Epithelial cell of umbilical artery (primary cell): ENCODE results near the gene CARNS1. TPM values are rescaled to one million over a fixed set of nuclear protein-coding genes. Genes with fewer than 3 reads are reported as not detected.

ENCODE experiments used
- total RNA-seq: library from RNA; depleted of rRNA; stranded (reverse); fragments of >200 nt; gene quantifications from 2 replicates; pipeline ENCODE4 v1.2.3, GENCODE V29; 2014

Gene CARNS1, protein sequence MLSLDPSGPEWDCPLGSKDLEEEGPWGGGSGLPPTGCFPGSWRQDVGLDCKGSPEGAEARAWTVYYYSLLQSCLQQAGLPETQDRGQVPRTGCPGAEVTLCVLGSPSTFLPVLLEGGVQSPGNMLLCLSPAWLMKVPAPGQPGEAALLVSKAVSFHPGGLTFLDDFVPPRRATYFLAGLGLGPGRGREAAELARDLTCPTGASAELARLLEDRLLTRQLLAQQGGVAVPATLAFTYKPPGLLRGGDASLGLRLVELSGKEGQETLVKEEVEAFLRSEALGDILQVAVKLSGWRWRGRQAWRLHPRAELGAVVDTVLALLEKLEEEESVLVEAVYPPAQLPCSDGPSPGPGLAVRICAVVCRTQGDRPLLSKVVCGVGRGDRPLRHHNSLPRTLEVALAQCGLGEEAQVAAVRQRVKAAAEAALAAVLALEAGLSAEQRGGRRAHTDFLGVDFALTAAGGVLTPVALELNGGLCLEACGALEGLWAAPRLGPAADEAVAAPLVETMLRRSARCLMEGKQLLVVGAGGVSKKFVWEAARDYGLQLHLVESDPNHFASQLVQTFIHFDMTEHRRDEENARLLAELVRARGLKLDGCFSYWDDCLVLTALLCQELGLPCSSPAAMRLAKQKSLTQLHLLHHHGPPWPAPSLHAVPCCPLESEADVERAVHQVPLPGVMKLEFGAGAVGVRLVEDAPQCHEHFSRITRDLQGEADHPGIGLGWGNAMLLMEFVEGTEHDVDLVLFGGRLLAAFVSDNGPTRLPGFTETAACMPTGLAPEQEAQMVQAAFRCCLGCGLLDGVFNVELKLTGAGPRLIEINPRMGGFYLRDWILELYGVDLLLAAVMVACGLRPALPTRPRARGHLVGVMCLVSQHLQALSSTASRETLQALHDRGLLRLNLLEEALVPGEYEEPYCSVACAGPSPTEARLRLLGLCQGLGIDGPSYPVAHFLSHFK
- total RNA-seq: 0.15 and 0.32 TPM in 2 replicates

DNA sequence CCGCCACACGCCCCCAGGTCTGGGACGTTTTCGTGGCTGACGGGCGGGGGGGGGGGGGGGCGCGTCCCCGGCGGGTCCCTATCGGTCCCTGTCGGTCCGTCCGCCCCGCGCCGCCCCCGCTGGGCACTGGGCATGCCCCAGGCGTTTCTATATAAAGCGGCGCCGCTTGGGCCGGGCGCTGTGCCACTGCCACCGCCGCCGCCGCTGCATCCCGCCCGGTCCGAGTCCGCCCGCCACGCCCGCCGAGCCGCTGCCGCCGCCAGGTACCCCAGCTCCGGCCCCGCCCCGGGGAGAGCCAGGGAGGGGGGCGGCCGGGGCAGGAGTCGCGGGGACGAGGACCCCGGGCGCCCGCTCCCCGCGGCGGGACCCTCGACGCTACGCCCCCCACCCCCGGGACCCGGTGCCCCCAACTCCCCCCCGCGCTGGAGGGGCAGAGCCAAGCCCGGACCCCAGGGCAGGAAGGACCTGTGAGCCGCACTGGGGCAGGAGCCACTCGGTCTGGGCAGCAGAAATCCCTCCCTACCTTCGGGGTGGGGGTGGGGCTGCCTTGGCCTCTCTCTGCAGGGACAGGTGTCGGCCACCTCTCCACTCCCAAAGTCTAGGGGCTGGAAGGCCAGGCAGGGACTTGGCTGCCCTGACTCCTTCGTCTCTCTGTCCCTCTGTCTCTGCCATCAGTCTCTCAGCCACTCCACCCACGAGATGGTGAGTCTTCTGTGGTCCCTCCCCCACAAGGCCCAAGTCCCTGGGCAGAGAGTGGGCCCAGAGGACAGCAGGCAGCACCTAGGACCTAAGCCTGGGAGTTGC is at the start of gene CARNS1:
TSS of gene CARNS1 (plus strand) at position 178 of the 804 bp plus-strand sequence. CDS start at position 700, 522 bp downstream.

DNA sequence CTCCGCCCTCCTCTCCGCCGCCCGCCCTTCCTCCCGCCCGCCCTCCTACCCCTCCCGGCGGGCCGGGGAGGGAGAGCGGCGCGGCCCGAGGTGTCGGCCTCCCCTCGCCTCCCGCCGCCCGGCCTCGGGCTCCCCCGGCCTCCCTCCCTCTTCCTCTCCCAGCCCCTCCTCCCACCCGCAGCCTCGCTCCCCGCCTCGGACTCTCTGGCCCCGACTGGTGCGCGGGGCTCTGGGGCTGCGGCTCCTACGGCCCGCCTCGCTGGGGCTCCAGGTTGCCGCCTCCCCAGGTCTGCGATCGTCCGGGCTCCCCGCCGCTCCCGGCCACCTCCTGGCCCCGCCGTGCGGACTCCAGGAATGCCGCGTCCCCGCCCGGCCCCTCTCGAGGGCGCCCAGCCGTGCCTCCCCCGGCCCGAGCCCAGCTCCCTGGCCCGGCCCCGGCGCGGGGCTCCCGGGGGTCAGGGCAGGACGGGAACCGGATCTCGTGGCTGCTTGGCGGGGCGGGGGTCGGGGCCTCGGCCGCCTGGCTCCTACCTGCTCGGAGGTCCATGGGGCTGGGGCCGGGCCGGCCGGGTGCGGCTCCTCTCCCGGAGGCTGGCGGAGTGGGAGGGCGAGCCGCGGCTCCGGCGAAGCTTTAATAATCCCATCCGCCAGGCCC is 42.4 kb upstream of the CARNS1 start, which contains the start of gene CLCF1:
TSS of gene CLCF1 (minus strand) at position 606 of the 655 bp plus-strand sequence. CDS start at position 547, 59 bp downstream.

DNA sequence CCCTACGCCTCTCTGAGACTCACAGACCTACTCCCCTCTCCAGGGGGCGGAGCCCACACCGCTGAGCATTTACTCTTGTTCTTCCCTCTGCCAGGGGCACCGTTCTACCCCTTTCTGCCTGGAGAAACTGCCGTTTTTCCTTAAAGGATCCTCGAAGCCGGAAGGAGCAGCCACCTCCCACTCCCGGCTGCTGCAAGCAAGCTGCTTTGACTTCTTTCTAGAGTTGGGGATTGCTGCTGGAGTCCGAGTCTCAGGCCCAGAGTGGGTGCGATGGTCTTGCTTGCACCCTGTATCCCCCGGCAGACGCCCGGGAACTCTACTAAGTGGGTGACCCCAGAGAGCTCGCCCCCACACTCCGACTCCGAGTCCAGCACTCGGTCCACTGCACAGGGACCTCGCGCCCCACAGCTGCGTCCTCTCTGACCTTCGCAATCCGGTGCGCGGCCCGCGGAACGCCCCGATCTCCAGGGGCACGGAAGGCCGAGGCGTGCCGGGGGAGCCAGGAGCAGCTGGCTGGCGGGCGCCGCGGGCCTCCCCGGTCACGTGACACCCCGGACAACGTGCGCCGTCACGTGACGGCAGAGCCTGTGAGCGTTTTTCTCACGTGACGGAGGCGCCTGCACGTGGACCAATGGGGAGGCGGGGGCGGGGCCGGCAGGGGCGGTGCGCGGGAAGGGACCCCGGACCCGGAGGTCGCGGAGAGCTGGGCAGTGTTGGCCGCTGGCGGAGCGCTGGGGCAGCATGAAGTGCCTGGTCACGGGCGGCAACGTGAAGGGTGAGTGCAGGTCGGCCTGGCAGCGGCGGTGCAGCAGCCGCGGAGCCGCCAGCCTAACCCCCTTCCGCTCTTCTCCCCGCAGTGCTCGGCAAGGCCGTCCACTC is 23.9 kb upstream of the CARNS1 start, which contains the start of gene RAD9A:
TSS of gene RAD9A (plus strand) at position 683 of the 879 bp plus-strand sequence. CDS start at position 742, 59 bp downstream.

DNA sequence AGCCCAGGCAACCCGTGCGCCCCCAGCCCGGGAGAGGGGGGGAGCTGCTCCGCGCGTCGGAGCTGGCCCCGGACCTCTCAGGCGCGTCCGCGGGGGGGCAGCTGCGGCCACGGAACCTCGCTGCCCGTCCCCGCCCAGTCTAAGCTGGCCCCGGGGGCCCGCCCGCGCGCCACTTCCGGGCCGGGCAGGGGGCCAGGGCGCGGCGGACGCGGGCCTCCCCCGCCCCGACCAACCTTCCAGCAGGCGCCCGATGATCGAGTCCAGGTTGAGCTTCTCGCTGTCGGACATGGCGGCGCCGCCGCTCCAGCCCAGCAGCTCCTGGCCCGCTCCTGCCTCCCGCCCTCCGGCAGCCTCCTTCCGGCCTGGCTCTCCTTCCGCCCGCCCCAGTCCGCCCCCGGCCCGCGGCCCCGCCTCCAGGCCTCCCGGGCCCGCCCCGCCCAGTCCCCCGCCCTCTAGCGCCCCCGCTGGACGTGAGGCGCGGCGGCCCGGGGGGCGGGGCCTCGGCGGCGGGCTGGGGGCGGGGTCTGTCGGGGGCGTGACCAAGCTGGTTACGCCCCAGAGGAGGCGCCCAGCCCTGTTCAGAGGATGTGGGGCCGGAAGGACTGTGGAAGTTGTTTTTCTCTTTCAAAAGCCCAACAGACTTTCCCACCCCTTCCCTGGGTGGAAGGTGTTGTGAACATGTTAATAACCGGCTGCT is 13.8 kb upstream of the CARNS1 start, which contains the start of gene PPP1CA:
TSS of gene PPP1CA (minus strand) at position 364 of the 697 bp plus-strand sequence. CDS start at position 288, 76 bp downstream.

DNA sequence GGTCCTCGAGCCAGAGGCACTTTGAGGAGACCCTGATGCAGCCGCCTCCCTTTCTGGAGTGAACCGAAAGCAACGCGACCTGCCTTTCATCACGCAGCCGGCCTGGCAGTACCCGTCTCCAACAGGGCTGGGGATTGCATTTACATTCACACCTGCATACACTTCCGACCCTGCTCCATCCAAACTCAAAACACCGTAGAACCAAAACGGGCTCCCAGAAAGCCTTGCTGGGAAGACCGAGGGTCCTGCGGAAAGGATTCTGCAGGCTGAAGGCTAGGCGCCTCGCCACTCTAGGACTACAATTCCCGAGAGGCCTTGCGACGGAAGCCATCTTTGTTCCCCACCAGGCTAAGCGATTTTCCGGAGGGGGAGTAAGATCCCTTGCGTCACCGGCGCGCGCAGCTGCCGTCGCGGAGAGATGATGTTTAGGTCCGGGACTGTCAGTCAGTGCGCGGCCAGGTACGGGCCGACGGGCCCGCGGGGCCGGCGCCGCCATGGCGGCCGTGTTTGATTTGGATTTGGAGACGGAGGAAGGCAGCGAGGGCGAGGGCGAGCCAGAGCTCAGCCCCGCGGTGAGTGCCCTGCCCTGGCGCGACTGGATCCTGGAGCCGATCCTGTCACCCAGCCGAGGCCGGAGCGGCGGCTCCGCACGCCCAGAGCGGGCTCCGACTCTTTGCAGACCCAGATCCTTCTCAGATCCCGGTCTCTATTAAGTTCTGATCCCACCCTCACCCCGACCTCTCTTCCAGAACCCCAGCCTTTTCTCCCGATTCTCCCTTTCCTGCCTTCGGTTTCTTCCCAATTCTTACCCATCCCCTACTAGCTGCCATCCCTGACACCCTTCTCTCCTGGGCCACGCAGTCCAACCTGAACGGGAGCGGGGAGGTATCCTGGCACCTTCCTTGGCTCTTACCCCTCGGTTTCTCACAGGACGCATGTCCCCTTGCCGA is 12.8 kb downstream of the CARNS1 start, which contains the start of gene RPS6KB2:
TSS of gene RPS6KB2 (plus strand) at position 443 of the 950 bp plus-strand sequence. CDS start at position 495, 52 bp downstream.

DNA sequence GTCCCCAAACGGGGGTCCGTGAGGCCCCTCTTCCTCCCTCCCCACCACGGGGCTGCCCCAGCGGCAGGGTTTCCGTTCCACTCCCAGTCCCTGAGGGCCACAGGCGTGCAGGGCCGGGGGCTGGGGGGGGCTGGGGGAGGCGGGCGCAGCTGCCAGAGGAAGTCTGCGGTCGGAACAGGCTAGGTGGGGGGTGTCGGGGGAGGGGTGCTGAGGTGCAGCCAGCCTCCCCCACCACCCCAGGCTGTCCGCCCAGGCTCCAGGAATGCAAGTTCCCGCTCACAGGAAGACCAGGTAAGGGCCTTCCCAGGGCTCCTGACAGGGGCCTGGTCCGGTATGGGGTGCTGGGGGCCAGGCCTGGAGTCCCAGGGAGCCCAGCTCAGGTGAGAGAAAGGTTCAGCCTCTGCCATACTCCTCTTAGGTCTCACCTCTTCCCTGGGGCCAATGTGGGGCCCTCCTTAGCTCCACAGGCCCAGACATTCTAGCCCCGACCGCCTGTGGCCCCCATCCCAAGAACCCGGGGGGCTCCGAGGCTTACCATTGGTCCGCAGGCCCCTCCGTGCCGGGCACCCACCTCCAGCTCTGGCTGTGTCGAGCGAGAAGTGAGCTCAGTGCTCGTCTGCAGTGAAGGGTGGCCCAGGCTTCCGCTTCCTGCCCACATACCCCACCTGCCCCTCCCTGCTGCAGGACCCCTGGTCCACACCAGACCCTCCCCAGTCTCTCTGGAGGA is 21.8 kb downstream of the CARNS1 start, which contains the start of gene PTPRCAP:
TSS of gene PTPRCAP (minus strand) at position 601 of the 727 bp plus-strand sequence. CDS start at position 538, 63 bp downstream.

DNA sequence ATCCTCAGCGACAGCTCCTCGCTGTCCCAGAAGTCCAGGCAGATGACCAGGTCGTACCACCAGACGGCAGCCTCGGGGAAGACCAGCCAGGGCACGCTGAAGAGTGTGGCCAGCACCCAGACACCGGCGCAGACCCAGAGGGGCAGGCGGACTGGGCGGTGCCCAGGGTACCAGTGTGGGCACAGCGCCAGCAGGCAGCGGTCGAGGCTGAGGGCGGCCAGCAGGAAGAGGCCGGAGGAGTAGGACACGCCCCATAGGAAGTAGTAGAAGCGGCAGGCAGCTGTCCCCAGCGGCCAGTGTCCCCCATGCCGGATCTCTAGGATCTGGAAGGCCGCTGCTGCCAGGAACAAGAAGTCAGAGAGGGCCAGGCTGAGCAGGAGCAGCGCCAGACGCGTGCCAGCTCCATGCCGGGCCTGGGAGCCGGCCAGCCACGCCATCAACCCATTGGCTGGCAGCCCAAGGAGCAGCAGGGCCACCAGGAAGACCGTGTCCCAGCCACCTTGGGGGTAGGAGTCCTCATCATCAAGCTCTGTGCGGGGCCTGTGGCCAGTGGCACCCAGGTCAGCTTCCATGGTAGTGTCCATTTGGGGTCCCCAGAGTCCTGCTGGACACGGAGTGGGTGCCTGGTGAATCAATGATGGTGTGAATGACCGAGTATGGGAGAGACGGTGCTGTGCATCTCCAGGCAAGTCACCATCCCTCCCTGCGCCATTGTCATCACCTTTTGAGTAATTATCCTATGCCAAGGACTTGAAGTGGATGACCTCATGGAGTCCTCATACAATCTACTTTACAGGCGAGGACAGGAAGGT is 36.9 kb downstream of the CARNS1 start, which contains the start of gene GPR152:
TSS of gene GPR152 (minus strand) at position 589 of the 812 bp plus-strand sequence. CDS start at position 584, 5 bp downstream.

DNA sequence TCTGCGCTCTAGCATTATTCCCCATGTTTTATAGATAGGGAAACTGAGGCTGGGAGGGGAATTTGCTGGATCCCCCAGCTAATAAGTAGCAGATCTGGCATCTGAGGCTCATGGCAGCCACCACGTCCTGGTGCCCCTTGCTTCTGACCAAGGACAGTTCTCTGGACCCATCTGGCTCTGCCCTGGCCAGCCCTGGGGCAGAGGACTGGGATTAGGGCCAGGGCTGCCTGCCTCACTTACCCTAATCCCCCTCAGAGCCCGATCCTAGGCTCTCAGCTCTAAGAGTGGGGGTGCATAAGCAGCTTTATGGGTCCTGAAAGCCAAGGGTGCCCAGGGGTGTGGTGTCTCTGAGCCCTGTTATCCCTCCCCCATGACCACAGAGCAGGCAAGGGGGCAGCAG is 39.6 kb downstream of the CARNS1 start, which contains the start of gene CABP4:
TSS of gene CABP4 (plus strand) at position 301 of the 400 bp plus-strand sequence. CDS start at position 371, 70 bp downstream.

DNA sequence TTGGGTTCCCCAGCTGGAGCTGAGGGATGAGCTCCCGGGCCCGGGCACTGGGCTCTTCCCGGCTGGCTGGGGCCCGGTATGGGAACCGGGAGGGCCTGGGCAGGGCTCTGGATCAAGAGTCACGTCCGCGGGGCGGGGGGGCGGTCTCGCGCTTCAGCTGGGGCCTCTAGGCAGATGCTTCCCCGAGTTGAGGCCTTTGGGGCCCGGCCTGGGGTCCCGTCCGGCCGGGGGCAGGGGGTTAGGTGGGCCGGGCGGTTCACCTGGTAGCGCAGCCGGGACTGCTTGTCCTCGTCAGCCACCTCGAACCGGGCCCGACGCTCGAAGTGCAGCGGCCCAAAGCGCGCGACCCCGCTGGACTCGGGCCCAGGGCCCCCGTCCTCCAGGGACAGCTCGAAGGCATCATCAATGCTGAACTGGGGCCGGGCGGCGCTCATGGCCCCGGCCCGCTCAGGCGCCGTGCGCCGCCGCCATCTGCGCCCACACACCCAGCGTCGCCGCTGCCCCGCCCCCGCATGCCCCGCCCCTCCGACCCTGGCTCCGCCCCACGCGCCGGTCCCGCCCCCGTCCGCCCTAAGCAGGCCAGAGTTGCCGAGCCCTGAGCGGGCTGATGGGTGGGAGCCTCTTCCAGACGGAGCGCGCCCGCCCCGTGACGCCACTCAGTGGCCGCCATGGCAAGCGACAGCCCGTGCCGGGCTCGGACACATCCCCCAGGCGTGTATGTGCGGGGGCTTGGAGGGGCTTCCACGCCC is 53.5 kb downstream of the CARNS1 start, which contains the start of gene TMEM134:
TSS of gene TMEM134 (minus strand) at position 493 of the 749 bp plus-strand sequence. CDS start at position 434, 59 bp downstream.

Other genes with a start within 250 kb of the CARNS1 start
- gene GRK2, start 149.2 kb upstream of the CARNS1 start, total RNA-seq: 27.3 and 36.8 TPM in 2 replicates
- gene ANKRD13D, start 126.4 kb upstream of the CARNS1 start, total RNA-seq: 21.4 and 22.4 TPM in 2 replicates
- 7.8 and 9.1 TPM in 2 replicates for gene SSH3, start 112.1 kb upstream of the CARNS1 start, total RNA-seq
- gene POLD4, start 62.1 kb upstream of the CARNS1 start, total RNA-seq: 41.0 and 52.0 TPM in 2 replicates
- 0.61 and 1.3 TPM in 2 replicates for gene CLCF1, start 42.1 kb upstream of the CARNS1 start, total RNA-seq
- 5.2 TPM in 2 replicates for gene RAD9A, start 23.7 kb upstream of the CARNS1 start, total RNA-seq
- gene PPP1CA, start 13.8 kb upstream of the CARNS1 start, total RNA-seq: 250 and 273 TPM in 2 replicates
- gene TBC1D10C, start 11.6 kb upstream of the CARNS1 start, total RNA-seq: not detected in 2 replicates
- 43.2 and 52.9 TPM in 2 replicates for gene RPS6KB2, start 12.8 kb downstream of the CARNS1 start, total RNA-seq
- 0.30 and 0.97 TPM in 2 replicates for gene PTPRCAP, start 22.0 kb downstream of the CARNS1 start, total RNA-seq
- gene CORO1B, start 27.8 kb downstream of the CARNS1 start, total RNA-seq: 132 and 167 TPM in 2 replicates
- not detected in 2 replicates for gene GPR152, start 37.1 kb downstream of the CARNS1 start, total RNA-seq
- 0.65 and 1.4 TPM in 2 replicates for gene CABP4, start 39.7 kb downstream of the CARNS1 start, total RNA-seq
- gene TMEM134, start 53.6 kb downstream of the CARNS1 start, total RNA-seq: 22.4 and 33.3 TPM in 2 replicates
- 80.1 and 97.4 TPM in 2 replicates for gene AIP, start 67.3 kb downstream of the CARNS1 start, total RNA-seq
- 14.3 and 16.9 TPM in 2 replicates for gene PITPNM1, start 89.7 kb downstream of the CARNS1 start, total RNA-seq
- 12.8 and 23.1 TPM in 2 replicates for gene CDK2AP2, start 92.5 kb downstream of the CARNS1 start, total RNA-seq
- not detected in 2 replicates for gene CABP2, start 107.8 kb downstream of the CARNS1 start, total RNA-seq
- 647 and 1,635 TPM in 2 replicates for gene GSTP1, start 168.1 kb downstream of the CARNS1 start, total RNA-seq
- 235 and 247 TPM in 2 replicates for gene NDUFV1, start 191.3 kb downstream of the CARNS1 start, total RNA-seq
- 12.8 and 19.5 TPM in 2 replicates for gene NUDT8, start 214.3 kb downstream of the CARNS1 start, total RNA-seq
- gene TBX10, start 224.1 kb downstream of the CARNS1 start, total RNA-seq: not detected in 2 replicates
- not detected in 2 replicates for gene ACY3, start 235.1 kb downstream of the CARNS1 start, total RNA-seq